Left ventricle myocardium inferior (tissue), 1 donor: Measurements from ENCODE around the gene NRG3. TPM values are rescaled to one million over a fixed set of nuclear protein-coding genes. Genes with fewer than 3 reads are reported as not detected.

Experiments
- DNase-seq: peaks from one replicate; pipeline ENCODE4 v3.0.0-alpha.2; 2020
- H3K27ac ChIP-seq: fragments of 200-600 bp; replicated peaks from 2 replicates; pipeline ENCODE4 v1.8.0; 2021
- H3K27me3 ChIP-seq: fragments of 200-600 bp; 2 replicates; pipeline ENCODE4 v1.8.0; 2021; ENCODE audit warnings: low read depth
- H3K36me3 ChIP-seq: fragments of 200-600 bp; 2 replicates; pipeline ENCODE4 v1.8.0; 2021
- H3K4me1 ChIP-seq: fragments of 200-600 bp; 2 replicates; pipeline ENCODE4 v1.8.0; 2021
- H3K4me3 ChIP-seq: fragments of 200-600 bp; 2 replicates; pipeline ENCODE4 v1.8.0; 2021; ENCODE audit warnings: mild to moderate bottlenecking, moderate library complexity
- H3K9me3 ChIP-seq: fragments of 200-600 bp; replicated peaks from 2 replicates; pipeline ENCODE4 v1.8.0; 2021
- CTCF ChIP-seq: fragments of 200-600 bp; IDR thresholded peaks from 2 replicates; pipeline ENCODE4 v1.8.0; 2021; ENCODE audit warnings: antibody characterized with exemption, mild to moderate bottlenecking, borderline replicate concordance
- intact Hi-C: fragments of 100-400 bp; cut with micrococcal nuclease; formaldehyde crosslinking; loops from one replicate; pipeline ENCODE4 v1.11.0; 2022
- total RNA-seq: library from RNA; stranded (reverse); fragmentation: NEBNext Ultra II Directional; extraction: Animal tissue kit (Norgen Biotek cat#: 25700); gene quantifications from one replicate; pipeline ENCODE4 v1.2.1, GENCODE V29; 2021
- donor health status: DM: no; HTN: yes; CAD: no; lungs with severe emphysema.

Gene NRG3
- total RNA-seq, 1 donor from 2014 or later: 0.11 TPM

GRCh38 chr10:82084496-82084895 is 209.5 kb downstream of the NRG3 start:
- DNase-seq: no peak
- no peak overlapping the region for H3K27ac ChIP-seq
- H3K9me3 ChIP-seq: no peaks in the 10 kb centered on the region
- no peak for TF ChIP-seq CTCF
- intact Hi-C loops: no loop called here
- H3K4me3 ChIP-seq: no peak overlapping the region
- no peaks in the 10 kb centered on the region for H3K4me1 ChIP-seq
- H3K36me3 ChIP-seq: no peaks in the 10 kb centered on the region
- H3K27me3 ChIP-seq: no peaks in the 10 kb centered on the region

GRCh38 chr10:82084904-82085303 is 209.9 kb downstream of the NRG3 start:
- no peaks in the 10 kb centered on the region for H3K9me3 ChIP-seq
- intact Hi-C loops: no loop called here
- DNase-seq: no peak
- H3K4me3 ChIP-seq: no peak overlapping the region
- H3K27me3 ChIP-seq: no peaks in the 10 kb centered on the region
- H3K4me1 ChIP-seq: no peaks in the 10 kb centered on the region
- no peak for TF ChIP-seq CTCF
- no peak overlapping the region for H3K27ac ChIP-seq
- H3K36me3 ChIP-seq: no peaks in the 10 kb centered on the region

GRCh38 chr10:82089327-82089726 is 214.3 kb downstream of the NRG3 start:
- DNase-seq: no peak
- no peaks in the 10 kb centered on the region for H3K36me3 ChIP-seq
- intact Hi-C loops: no loop called here
- H3K4me3 ChIP-seq: no peak overlapping the region
- no peaks in the 10 kb centered on the region for H3K4me1 ChIP-seq
- TF ChIP-seq CTCF: no peak
- H3K27me3 ChIP-seq: no peaks in the 10 kb centered on the region
- H3K9me3 ChIP-seq: no peaks in the 10 kb centered on the region
- no peak overlapping the region for H3K27ac ChIP-seq

GRCh38 chr10:82091413-82091812 is 216.4 kb downstream of the NRG3 start:
- Histone ChIP-seq H3K36me3 (no peaks in the 10 kb centered on the region), H3K9me3 (no peaks in the 10 kb centered on the region), H3K27ac (no peak overlapping the region), H3K4me3 (no peak overlapping the region), H3K27me3 (no peaks in the 10 kb centered on the region), H3K4me1 (no peaks in the 10 kb centered on the region)
- no peak for TF ChIP-seq CTCF
- DNase-seq: no peak
- intact Hi-C loops: no loop called here

- H3K27me3 ChIP-seq: no peaks in the 10 kb centered on the region
- no peak overlapping the region for H3K27ac ChIP-seq
- H3K9me3 ChIP-seq: no peaks in the 10 kb centered on the region
- TF ChIP-seq CTCF: no peak
- DNase-seq: no peak
- intact Hi-C loops: no loop called here
- no peaks in the 10 kb centered on the region for H3K4me1 ChIP-seq
- no peaks in the 10 kb centered on the region for H3K36me3 ChIP-seq
- H3K4me3 ChIP-seq: no peak overlapping the region
Observed at GRCh38 chr10:82092111-82092510, 217.1 kb downstream of the NRG3 start.

- H3K4me1 ChIP-seq: no peaks in the 10 kb centered on the region
- H3K36me3 ChIP-seq: no peaks in the 10 kb centered on the region
- no peak overlapping the region for H3K4me3 ChIP-seq
- intact Hi-C loops: no loop called here
- H3K9me3 ChIP-seq: peaks cover 4% of the 10 kb centered on the region
- no peak for TF ChIP-seq CTCF
- DNase-seq: no peak
- no peaks in the 10 kb centered on the region for H3K27me3 ChIP-seq
- H3K27ac ChIP-seq: no peak overlapping the region
Observed at GRCh38 chr10:82124713-82125112, 249.7 kb downstream of the NRG3 start.
